GM12878 (cell line): Measurements from ENCODE around the gene POLRMT. TPM values are rescaled to one million over a fixed set of nuclear protein-coding genes. Genes with fewer than 3 reads are reported as not detected.

ENCODE experiments used
- ATAC-seq: fragments of 200-7000 bp; cut with Tn5 transposase; 3 replicates; pipeline ENCODE4 v1.9.1; 2020; ENCODE audit warnings: mild to moderate bottlenecking, moderate library complexity
- BruUV-seq: library from RNA; stranded (reverse); fragments of 400-500 nt; replicated peaks from 2 replicates; lab custom pipeline; 2021; lab: Mats Ljungman, UMichigan
- CTCF ChIA-PET: fragments of 300-600 bp; sonication (Branson Sonifier 250); formaldehyde crosslinking; extraction: SDS; loops from one replicate; lab custom pipeline; 2021; ENCODE audit warnings: inconsistent platforms; lab: Yijun Ruan, JAX
- POLR2A ChIA-PET: fragments of 350-600 bp; formaldehyde crosslinking; extraction: SDS; loops from one replicate; lab custom pipeline; 2021; ENCODE audit warnings: inconsistent platforms; lab: Charles Lee
- RAD21 ChIA-PET: fragments of 300-600 bp; sonication (Branson Sonifier 250); formaldehyde crosslinking; loops from one replicate; lab custom pipeline; 2023; ENCODE audit warnings: antibody characterized with exemption; ENCODE audit not compliant: unreplicated experiment; lab: Charles Lee
- SMC1A ChIA-PET: fragments of 300-600 bp; sonication (Branson Sonifier 250); formaldehyde crosslinking; loops from one replicate; lab custom pipeline; 2023; ENCODE audit not compliant: unreplicated experiment, uncharacterized antibody; lab: Charles Lee
- DNase-seq: peaks from one replicate; pipeline ENCODE4 v3.0.0-alpha.2; 2011; ENCODE audit warnings: low read depth, low spot score
- FAIRE-seq: peaks from 3 replicates; lab custom pipeline; 2011; peaks lifted over from hg19 to GRCh38; lab: Jason Lieb, UNC
- H2AFZ ChIP-seq: 2 replicates; pipeline ENCODE4 v1.6.0; 2011; ENCODE audit warnings: low read depth, low read length, control low read depth; ENCODE audit not compliant: control insufficient read depth
- H3K27ac ChIP-seq: 2 replicates; pipeline ENCODE4 v1.5.1; 2011; ENCODE audit warnings: control low read depth; ENCODE audit not compliant: control insufficient read depth, insufficient read depth
- H3K27me3 ChIP-seq, 2 experiments: replicated peaks in 1 of 2; 2 replicates each; pipeline versions ENCODE4 v1.6.0 to v1.6.1; 2011; ENCODE audit warnings: low read length in 1 of 2; ENCODE audit not compliant: control insufficient read depth in 2 of 2, insufficient read depth in 2 of 2
- H3K36me3 ChIP-seq, 2 experiments: 2 replicates each; pipeline ENCODE4 v1.5.1; 2011; ENCODE audit warnings: low read length in 1 of 2; ENCODE audit not compliant: control insufficient read depth in 2 of 2, insufficient read depth in 2 of 2
- H3K4me1 ChIP-seq: 2 replicates; pipeline ENCODE4 v1.6.1; 2011; ENCODE audit warnings: mild to moderate bottlenecking, low read length, moderate library complexity, mixed read lengths; ENCODE audit not compliant: control insufficient read depth, insufficient read depth
- H3K4me2 ChIP-seq: 2 replicates; pipeline ENCODE4 v1.6.0; 2011; ENCODE audit warnings: control low read depth; ENCODE audit not compliant: control insufficient read depth, insufficient read depth
- H3K4me3 ChIP-seq: fragments of 200-600 bp; sonication (generic); 2 replicates; pipeline ENCODE4 v1.5.1; 2016
- H3K79me2 ChIP-seq: 2 replicates; pipeline ENCODE4 v1.6.0; 2011; ENCODE audit warnings: low read length; ENCODE audit not compliant: control insufficient read depth, insufficient read depth
- H3K9ac ChIP-seq: 2 replicates; pipeline ENCODE4 v1.8.0; 2011; ENCODE audit warnings: low read length, control low read depth, mixed read lengths; ENCODE audit not compliant: control insufficient read depth, insufficient read depth
- H3K9me3 ChIP-seq: replicated peaks from 3 replicates; pipeline ENCODE4 v1.5.1; 2011; ENCODE audit warnings: mild to moderate bottlenecking, low read length; ENCODE audit not compliant: control insufficient read depth, insufficient read depth
- H4K20me1 ChIP-seq: 2 replicates; pipeline ENCODE4 v1.6.0; 2011; ENCODE audit not compliant: control insufficient read depth, insufficient read depth
- EZH2 ChIP-seq: IDR thresholded peaks from 2 replicates; pipeline ENCODE4 v1.6.1; 2012; ENCODE audit warnings: low read depth, mild to moderate bottlenecking, control low read depth, inconsistent platforms, low read length, borderline replicate concordance; ENCODE audit not compliant: control insufficient read depth
- GABPA ChIP-seq: IDR thresholded peaks from 2 replicates; pipeline ENCODE4 v1.6.1; 2014; ENCODE audit warnings: antibody characterized with exemption, low read depth, mild to moderate bottlenecking, inconsistent platforms
- HDAC6 ChIP-seq: fragments of 200-600 bp; sonication (generic); IDR thresholded peaks from one replicate; pipeline ENCODE4 v1.8.0; 2017; ENCODE audit warnings: antibody characterized with exemption; ENCODE audit not compliant: unreplicated experiment
- IRF4 ChIP-seq: IDR thresholded peaks from 2 replicates; pipeline ENCODE4 v1.6.1; 2011; ENCODE audit warnings: low read depth, low read length
- MYC ChIP-seq: IDR thresholded peaks from 2 replicates; pipeline ENCODE4 v1.6.1; 2011; ENCODE audit warnings: mild to moderate bottlenecking, low read length, moderate library complexity, inconsistent platforms; ENCODE audit not compliant: insufficient read depth, insufficient replicate concordance, insufficient read length, severe bottlenecking
- NFXL1 ChIP-seq: fragments of 450-650 bp; IDR thresholded peaks from 2 replicates; pipeline ENCODE4 v1.6.1; 2017; ENCODE audit warnings: antibody characterized with exemption, mild to moderate bottlenecking, borderline replicate concordance
- NR2F1 ChIP-seq: fragments of 450-650 bp; conservative IDR thresholded peaks from 2 replicates; pipeline ENCODE4 v1.6.1; 2017; ENCODE audit warnings: mild to moderate bottlenecking
- PAX8 ChIP-seq: fragments of 450-650 bp; IDR thresholded peaks from 2 replicates; pipeline ENCODE4 v1.6.1; 2017; ENCODE audit warnings: mild to moderate bottlenecking, moderate library complexity
- RAD51 ChIP-seq: fragments of 450-650 bp; IDR thresholded peaks from 2 replicates; pipeline ENCODE4 v1.6.1; 2016; ENCODE audit warnings: moderate library complexity, mild to moderate bottlenecking, inconsistent platforms
- WGBS: methylation state at CpG from one replicate; pipeline ENCODE4 v1.1.6; 2016; ENCODE audit warnings: low lambda C conversion rate; ENCODE audit not compliant: insufficient replicate concordance, insufficient coverage; ENCODE audit errors: missing lambda C conversion rate; 5-methylcytosine and 5-hydroxymethylcytosine counted together
- in situ Hi-C: fragments of 300-500 bp; cut with MboI; formaldehyde crosslinking; loops from 9 replicates; pipeline ENCODE4 v1.14.3; 2018; ENCODE audit warnings: mixed read lengths
- intact Hi-C: fragments of 100-400 bp; cut with micrococcal nuclease; formaldehyde crosslinking; loops from one replicate; pipeline ENCODE4 v1.14.2; 2022; ENCODE audit not compliant: unreplicated experiment
- polyA plus RNA-seq, 11 experiments: library from polyadenylated mRNA; depleted of rRNA in 4 of 11; unstranded in 6 of 11; stranded (reverse) in 5 of 11; fragments of >200 nt; fragmentation: Nextera tagmentation in 4 of 11; fragmentation: Illumina TruSeq in 1 of 11; extraction: Ambion mirVana in 4 of 11; extraction: Trizol in 1 of 11; gene quantifications; 1 replicate in 1 of 11; 2 replicates in 10 of 11; pipeline versions ENCODE4 v1.2.1 to v1.2.3, GENCODE V29; 2011 to 2016; ENCODE audit warnings: inconsistent platforms in 2 of 11, missing spikeins in 2 of 11, low read depth in 1 of 11
- total RNA-seq, 4 experiments: library from RNA; depleted of rRNA in 3 of 4; stranded (reverse); fragments of >200 nt in 3 of 4; fragmentation: Illumina TruSeq in 1 of 4; extraction: Trizol in 1 of 4; gene quantifications; 2 replicates each; pipeline versions ENCODE4 v1.2.1 to v1.2.3, GENCODE V29; 2013 to 2021
- TF ChIP-seq, protein P1 (sequence below): fragments of 450-650 bp; IDR thresholded peaks from 2 replicates; pipeline ENCODE4 v1.6.1; 2016; ENCODE audit warnings: mild to moderate bottlenecking
- TF ChIP-seq, protein P2 (sequence below): fragments of 450-650 bp; formaldehyde crosslinking; IDR thresholded peaks from 2 replicates; pipeline ENCODE4 v1.4.0; 2022; ENCODE audit warnings: mild to moderate bottlenecking, moderate library complexity

Gene POLRMT
- total and polyA plus RNA-seq, 10 of the 15 experiments (the other 5 are each of a cell fraction or from before 2014, with no cell fraction given): 9.9 to 57.6 (median 34.6) TPM

DNA sequence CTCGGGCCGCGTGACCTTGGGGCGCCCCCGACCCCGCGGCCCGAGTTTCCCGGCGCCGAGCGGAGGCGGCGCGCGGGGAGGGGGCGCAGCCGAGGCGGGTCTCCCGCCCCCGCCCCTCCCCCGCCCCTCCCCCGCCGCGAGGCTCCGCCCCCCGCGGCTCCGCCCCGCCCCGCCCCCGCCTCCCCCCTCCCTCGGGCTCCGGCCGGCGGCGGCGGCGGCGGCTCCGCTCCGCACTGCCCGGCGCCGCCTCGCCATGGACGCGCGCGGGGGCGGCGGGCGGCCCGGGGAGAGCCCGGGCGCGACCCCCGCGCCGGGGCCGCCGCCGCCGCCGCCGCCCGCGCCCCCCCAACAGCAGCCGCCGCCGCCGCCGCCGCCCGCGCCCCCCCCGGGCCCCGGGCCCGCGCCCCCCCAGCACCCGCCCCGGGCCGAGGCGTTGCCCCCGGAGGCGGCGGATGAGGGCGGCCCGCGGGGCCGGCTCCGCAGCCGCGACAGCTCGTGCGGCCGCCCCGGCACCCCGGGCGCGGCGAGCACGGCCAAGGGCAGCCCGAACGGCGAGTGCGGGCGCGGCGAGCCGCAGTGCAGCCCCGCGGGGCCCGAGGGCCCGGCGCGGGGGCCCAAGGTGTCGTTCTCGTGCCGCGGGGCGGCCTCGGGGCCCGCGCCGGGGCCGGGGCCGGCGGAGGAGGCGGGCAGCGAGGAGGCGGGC is 43.5 kb downstream of the POLRMT start, which contains the start of gene HCN2:
Gene HCN2 (plus strand): TSS at position 189 of the 703 bp plus-strand sequence. CDS start 65 bp downstream, at position 254.
- H3K27me3 ChIP-seq: peaks cover 4 to 9% of the 10 kb centered on the region in 2 experiments
- WGBS: 2% methylated on average over 21 of the region's 132 CpGs
- no peaks in the 10 kb centered on the region for H3K4me1 ChIP-seq
- no peak within 1 kb of the TSS for H3K27ac ChIP-seq
- no peak within 1 kb of the TSS for H2AFZ ChIP-seq
- H4K20me1 ChIP-seq: no peaks in the 10 kb centered on the region
- in situ Hi-C loops: loop anchor here (5.0 kb wide), 1 partner anchor 142 kb away; no protein-coding TSS in a partner anchor
- TF ChIP-seq HDAC6: no peak
- TF ChIP-seq RAD51: no peak
- no peak for TF ChIP-seq MYC
- no peak for TF ChIP-seq NR2F1
- no peak for TF ChIP-seq PAX8
- no peak for TF ChIP-seq NFXL1
- TF ChIP-seq, protein P1, sequence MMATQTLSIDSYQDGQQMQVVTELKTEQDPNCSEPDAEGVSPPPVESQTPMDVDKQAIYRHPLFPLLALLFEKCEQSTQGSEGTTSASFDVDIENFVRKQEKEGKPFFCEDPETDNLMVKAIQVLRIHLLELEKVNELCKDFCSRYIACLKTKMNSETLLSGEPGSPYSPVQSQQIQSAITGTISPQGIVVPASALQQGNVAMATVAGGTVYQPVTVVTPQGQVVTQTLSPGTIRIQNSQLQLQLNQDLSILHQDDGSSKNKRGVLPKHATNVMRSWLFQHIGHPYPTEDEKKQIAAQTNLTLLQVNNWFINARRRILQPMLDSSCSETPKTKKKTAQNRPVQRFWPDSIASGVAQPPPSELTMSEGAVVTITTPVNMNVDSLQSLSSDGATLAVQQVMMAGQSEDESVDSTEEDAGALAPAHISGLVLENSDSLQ: no peak
- TF ChIP-seq EZH2: no peak
- TF ChIP-seq GABPA: no peak
- TF ChIP-seq IRF4: no peak
- TF ChIP-seq, protein P2, sequence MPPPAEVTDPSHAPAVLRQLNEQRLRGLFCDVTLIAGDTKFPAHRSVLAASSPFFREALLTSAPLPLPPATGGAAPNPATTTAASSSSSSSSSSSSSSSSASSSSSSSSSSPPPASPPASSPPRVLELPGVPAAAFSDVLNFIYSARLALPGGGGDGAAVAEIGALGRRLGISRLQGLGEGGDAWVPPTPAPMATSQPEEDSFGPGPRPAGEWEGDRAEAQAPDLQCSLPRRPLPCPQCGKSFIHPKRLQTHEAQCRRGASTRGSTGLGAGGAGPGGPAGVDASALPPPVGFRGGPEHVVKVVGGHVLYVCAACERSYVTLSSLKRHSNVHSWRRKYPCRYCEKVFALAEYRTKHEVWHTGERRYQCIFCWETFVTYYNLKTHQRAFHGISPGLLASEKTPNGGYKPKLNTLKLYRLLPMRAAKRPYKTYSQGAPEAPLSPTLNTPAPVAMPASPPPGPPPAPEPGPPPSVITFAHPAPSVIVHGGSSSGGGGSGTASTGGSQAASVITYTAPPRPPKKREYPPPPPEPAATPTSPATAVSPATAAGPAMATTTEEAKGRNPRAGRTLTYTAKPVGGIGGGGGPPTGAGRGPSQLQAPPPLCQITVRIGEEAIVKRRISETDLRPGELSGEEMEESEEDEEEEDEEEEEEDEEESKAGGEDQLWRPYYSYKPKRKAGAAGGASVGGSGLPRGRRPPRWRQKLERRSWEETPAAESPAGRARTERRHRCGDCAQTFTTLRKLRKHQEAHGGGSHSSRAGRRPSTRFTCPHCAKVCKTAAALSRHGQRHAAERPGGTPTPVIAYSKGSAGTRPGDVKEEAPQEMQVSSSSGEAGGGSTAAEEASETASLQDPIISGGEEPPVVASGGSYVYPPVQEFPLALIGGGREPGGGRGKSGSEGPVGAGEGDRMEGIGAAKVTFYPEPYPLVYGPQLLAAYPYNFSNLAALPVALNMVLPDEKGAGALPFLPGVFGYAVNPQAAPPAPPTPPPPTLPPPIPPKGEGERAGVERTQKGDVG (CRISPR knock-in tag): no peak
- TF ChIP-seq, all 136 proteins: peak for 0
- no peak for FAIRE-seq
- ATAC-seq: no peak
- intact Hi-C loops: loop anchor here (5.0 kb wide), 1 partner anchor 142 kb away; no protein-coding TSS in a partner anchor
- Histone ChIP-seq H3K9ac (no peak within 1 kb of the TSS), H3K9me3 (no peaks in the 10 kb centered on the region), H3K36me3 (no peaks in the 10 kb centered on the region), H3K4me3 (no peak within 1 kb of the TSS), H3K4me2 (no peak within 1 kb of the TSS), H3K79me2 (no peaks in the 10 kb centered on the region)
- ChIA-PET SMC1A (no interaction called here), POLR2A (no interaction called here), CTCF (no interaction called here), RAD21 (no interaction called here)
- no peak for DNase-seq
- no TSS peak for BruUV-seq
